ENCODE data around the gene NRP1.

- TF ChIP-seq CREB5 (CRISPR knock-in tag; IDR thresholded peaks at IDR 0.05; ENCODE audit: low read depth) (no peak), GLIS3 (CRISPR knock-in tag; IDR thresholded peaks at IDR 0.05) (no peak)
Measured at GRCh38 chr10:33353334-33353733, 18.9 kb upstream of the NRP1 start.
